Measurements from ENCODE around the gene DCLK2.

DCLK2 gene

GRCh38 chr4:150248181-150248580 lies 169.9 kb downstream of the DCLK2 start:
- DNase-seq: no peak

- no peak for DNase-seq
Observed at GRCh38 chr4:150250293-150250997, 172.2 kb downstream of the DCLK2 start.

GRCh38 chr4:150250998-150251651 lies 172.9 kb downstream of the DCLK2 start:
- DNase-seq: no peak

GRCh38 chr4:150251752-150252190 lies 173.5 kb downstream of the DCLK2 start:
- no peak for DNase-seq

GRCh38 chr4:150252306-150252705 lies 174.1 kb downstream of the DCLK2 start:
- DNase-seq: no peak

- no peak for DNase-seq
Observed at GRCh38 chr4:150252741-150253140, 174.5 kb downstream of the DCLK2 start.

- DNase-seq: no peak
Observed at GRCh38 chr4:150253416-150253815, 175.2 kb downstream of the DCLK2 start.

GRCh38 chr4:150253965-150254630 lies 175.9 kb downstream of the DCLK2 start:
- no peak for DNase-seq

GRCh38 chr4:150255610-150256224 lies 177.5 kb downstream of the DCLK2 start:
- no peak for DNase-seq

- no peak for DNase-seq
Observed at GRCh38 chr4:150256225-150256620, 178.0 kb downstream of the DCLK2 start.

- DNase-seq: no peak
Observed at GRCh38 chr4:150256841-150257730, 178.8 kb downstream of the DCLK2 start.

- no peak for DNase-seq
Observed at GRCh38 chr4:150258569-150258968, 180.3 kb downstream of the DCLK2 start.

- no peak for DNase-seq
Observed at GRCh38 chr4:150259861-150260567, 181.8 kb downstream of the DCLK2 start.

- DNase-seq: no peak
Observed at GRCh38 chr4:150261571-150261970, 183.3 kb downstream of the DCLK2 start.

- DNase-seq: no peak
Observed at GRCh38 chr4:150262611-150263010, 184.4 kb downstream of the DCLK2 start.

GRCh38 chr4:150264595-150265161 lies 186.4 kb downstream of the DCLK2 start:
- no peak for DNase-seq

- no peak for DNase-seq
Observed at GRCh38 chr4:150265806-150266205, 187.6 kb downstream of the DCLK2 start.

- no peak for DNase-seq
Observed at GRCh38 chr4:150268444-150268843, 190.2 kb downstream of the DCLK2 start.

- DNase-seq: no peak
Observed at GRCh38 chr4:150278206-150278605, 200.0 kb downstream of the DCLK2 start.

GRCh38 chr4:150280081-150280895 lies 202.0 kb downstream of the DCLK2 start:
- DNase-seq: no peak

- no peak for DNase-seq
Observed at GRCh38 chr4:150280975-150281374, 202.7 kb downstream of the DCLK2 start.
